ENCODE results near the gene NDUFA6. TPM values are rescaled to one million over a fixed set of nuclear protein-coding genes. Genes with fewer than 3 reads are reported as not detected.
"Not testable (repeated sequence)": the region's sequence is repeated elsewhere in the genome, so short reads cannot be mapped to it uniquely, and the experiment has no call there.

Gene NDUFA6
- polyA plus RNA-seq, 3 donors, result 51.6 to 94.7 (median 94.1) TPM

DNA sequence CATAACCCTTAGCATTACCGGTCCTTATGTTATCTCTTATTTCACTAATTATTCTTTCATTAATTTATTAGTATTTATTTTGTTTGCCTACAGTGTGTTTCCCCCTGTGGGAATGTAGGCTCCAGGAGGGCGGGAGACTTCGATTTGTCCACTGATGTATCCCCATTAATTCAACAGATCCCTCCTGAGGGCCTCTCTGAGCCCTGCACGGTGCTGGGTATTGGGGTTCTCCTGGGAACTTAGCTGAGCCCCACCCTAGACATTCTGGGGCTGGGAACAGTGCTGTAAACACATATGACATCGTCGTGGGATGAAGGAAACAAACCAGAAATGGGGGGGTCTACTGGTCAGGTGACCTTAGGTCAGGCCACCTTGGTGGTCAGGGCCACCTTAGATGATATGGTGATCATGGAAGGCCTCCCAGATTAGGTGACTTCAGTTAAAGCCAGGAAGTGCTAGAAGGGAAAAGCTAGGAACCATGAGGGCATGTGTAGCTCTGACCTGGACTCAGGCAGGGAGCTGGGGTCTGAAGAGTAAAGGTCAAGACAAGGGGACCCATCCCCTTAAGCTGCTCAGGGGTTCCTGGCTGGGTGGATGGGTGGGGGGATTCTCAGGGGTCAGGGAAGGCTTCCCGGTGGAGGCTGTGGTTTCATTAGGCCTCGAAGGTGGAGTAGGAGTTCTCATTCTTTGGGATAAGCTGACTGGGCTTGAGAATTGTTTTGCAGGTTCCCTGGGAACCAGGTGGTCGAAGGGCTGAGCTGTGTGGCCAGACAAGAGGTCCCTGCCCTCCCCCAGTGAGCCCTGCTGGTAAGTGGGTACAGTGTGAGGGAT, 15.5 kb downstream of the NDUFA6 start:
- no peak overlapping the region for H3K27ac ChIP-seq (ENCODE audit: low read depth, low read length)
- WGBS, 3 donors, result 58 to 62% (median 60%) methylated on average over 9 of the region's 9 CpGs

DNA sequence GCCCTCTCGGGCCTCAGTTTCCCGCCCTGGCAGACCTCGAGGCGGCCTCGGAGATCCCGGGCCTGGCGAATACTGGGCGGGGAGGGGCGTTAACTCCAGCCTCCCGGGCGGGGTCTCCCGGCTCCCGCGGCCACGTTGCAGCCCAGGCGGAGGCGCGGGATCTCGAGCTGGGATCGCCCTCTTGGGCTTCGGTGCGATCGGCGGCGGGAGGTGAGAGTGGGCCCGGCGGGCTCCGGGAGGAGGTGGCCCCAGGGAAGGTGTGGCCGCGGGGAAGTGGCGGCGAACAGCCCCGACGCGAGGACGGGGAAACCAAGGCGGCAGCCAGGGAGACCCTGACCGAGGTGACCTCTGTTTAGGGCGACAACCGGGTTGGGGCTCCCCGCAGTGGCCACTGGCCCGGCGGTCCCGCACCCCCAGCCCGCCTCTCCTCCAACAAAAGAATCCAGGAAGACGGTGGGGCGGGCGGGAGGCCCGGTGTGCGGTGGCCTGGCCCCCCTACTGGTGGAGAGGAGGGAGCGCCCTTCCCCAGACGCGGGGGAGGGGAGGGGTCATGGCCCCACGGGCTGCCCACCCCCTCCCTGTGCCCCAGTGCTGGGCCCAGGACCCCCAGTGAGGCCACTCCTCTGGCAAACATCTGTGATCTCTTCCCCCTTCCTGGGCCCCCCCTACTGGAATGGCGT, 16.3 kb downstream of the NDUFA6 start, which contains the start of gene PHETA2:
Gene PHETA2, plus strand, starts transcription at position 117 of the 680 bp plus-strand sequence. CDS start 3,046 bp downstream, outside the sequence.
- WGBS, 3 donors, result 0 to 1% (median 1%) methylated on average over 46 to 55 of the region's 55 CpGs
- H3K27ac ChIP-seq (ENCODE audit: low read depth, low read length), result no peak within 1 kb of the TSS

DNA sequence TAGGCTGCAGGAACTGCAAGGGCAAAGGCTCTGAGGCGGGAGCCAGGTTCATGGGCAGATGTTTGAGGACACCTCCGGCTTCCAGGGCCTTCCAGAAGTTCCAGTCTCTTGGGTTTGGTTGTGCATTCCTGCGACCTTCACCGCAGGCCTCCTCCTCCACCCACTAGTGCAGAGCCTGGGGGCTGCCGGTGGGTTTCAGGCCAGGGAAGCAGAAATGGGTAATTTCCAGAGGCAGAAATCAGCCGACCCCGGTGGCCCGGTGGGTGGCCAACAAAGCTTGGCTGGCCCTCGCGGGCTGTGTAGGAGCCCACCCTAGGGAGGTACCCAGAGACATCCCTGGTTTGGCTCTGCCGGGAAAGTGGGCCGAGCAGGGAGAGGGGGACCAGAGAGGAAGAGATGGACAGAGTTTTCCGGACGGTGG, 16.9 kb downstream of the NDUFA6 start:
- H3K27ac ChIP-seq (ENCODE audit: low read depth, low read length), result no peak overlapping the region
- WGBS, 3 donors, result 59 to 66% (median 60%) methylated on average over 12 to 14 of the region's 14 CpGs

DNA sequence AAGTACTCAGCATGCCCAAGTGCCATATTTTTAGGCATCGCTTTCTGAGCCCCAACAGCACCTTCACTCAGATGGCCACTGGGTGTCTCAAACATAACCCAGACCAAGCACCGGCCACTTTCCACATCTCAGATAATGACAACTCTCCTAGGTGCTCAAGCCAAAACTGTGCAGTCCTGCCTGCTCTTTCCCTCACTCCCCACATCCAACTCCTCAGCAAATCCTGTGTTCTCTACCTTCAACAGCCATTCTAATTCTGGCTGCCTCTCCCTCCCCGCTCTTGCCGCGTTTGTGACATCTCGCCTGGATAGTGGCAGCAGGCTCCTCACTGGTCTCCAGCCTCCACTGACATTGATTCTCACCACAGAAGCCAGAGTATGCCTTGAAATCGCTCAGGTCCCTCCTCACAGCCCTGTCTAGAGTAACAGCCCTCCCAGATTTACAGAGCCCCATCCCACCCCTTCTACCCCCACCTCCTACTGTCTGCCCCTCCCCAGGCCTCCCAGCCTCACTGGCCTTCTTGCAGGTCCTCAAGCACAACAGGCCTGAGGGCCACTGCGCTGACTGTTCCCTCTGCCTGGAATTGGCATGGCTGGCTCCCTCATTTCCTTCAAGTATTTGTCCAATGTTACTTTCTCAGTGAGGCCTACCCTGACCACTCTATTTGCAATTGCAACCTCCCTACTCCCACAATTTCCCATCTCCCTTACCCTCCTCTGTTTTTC, 17.8 kb downstream of the NDUFA6 start:
- no peak overlapping the region for H3K27ac ChIP-seq (ENCODE audit: low read depth, low read length)
- WGBS, 3 donors, result 81 to 95% (median 93%) methylated on average over 8 of the region's 8 CpGs

DNA sequence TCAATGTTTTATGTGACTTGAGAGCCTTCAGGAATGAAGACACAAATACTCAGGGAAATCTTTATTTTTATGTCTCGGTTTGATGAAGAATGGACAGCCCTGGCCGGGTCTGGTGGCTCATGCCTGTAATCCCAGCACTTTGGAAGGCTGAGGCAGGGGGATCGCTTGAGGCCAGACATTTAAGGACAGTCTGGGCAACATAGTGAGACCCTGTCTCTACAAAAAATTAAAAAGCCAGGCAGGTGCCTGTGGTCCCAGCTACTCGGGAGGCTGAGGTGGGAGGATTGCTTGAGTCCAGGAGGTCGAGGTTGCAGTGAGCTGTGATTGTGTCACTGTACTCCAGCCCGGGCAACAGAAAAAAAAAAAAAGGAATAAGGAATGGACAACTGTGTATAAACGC, 19.1 kb downstream of the NDUFA6 start:
- H3K27ac ChIP-seq (ENCODE audit: low read depth, low read length), result not testable (repeated sequence)
- WGBS, 3 donors, result 63 to 75% (median 75%) methylated on average over 7 of the region's 7 CpGs

DNA sequence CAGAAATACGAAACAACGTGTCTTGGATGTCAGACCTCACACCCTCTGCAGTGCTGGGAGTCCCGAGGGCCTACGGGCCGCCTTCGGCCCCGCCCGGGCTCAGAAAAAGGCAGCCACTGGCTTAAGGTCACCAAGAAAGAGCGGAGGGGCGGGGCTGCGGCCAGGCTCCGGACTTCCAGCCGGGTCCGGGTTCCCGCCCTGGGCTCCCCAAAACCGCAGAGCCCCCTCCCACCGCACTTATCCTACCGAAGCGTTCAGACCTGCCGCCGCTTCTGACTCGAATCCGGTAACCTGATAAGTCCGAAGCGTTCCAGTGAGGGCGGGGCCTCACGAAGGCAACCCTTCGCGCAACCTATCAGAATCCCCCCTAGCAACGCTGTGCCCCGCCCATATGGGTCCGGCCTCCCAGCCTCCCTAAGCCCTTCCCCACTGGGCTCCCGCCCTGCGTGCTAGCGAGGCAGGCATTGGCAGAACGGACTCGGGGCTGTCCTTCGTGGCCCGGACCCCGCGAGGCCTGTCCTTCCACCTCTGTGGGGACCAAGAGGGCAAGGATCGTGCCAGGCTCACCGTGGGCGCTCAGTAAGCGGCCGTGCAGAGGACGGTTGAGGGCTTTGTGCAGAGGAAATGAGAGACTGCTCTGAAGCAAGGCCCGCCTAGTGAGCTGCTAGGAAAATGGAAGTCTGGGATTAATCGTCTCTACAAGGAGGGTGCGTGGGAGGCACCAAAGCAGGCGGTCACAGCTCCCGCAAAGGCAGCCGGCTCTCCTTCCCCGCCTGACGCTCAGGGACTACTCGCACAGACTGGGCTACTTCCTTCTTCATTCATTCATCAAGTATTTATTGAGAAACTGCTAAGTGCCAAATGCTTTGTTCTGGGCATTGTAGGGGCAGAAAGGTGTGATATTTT, 19.8 kb downstream of the NDUFA6 start, which contains the start of gene NAGA:
Gene NAGA, minus strand, starts transcription at position 296 of the 906 bp plus-strand sequence. CDS start 515 bp downstream, outside the sequence.
- no peak within 1 kb of the TSS for H3K27ac ChIP-seq (ENCODE audit: low read depth, low read length)
- 0 to 1% (median 0%) methylated on average over 51 to 56 of the region's 56 CpGs for WGBS, 3 donors

DNA sequence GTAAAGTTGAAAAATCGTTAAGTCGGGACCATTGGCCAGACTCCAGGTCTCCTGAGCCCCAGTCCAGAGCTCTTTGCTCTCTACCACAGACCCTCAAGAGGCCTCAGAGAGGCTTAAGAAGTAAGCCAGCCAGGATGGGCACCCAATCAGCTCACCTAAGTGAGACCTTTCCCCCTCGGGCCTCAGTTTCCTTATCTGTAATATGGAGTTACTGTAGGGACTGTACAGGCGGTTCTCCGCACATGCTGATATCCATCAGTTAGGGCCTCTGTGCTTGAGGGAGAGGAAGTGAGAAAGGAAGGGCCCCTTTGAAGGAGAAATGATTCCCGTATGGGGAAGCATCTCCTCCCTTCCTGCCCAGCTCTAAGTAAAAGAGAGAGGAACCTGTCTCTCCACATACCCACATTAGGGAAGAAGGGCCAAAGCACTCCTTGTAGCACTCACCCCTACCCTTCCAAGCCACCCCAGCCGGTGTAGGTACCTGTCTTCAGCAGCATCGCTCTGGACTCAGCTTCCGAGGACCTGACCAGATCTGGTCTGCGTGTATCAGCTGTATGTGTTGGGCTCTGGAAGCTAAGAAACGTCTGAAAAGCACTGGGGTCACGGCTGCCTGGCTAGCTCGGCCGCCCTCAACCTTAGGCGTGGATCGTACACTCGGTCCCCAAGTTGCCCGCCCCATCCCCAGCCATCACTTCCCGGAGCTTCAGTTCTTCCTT, 20.6 kb downstream of the NDUFA6 start:
- WGBS, 3 donors, result 14 to 30% (median 15%) methylated on average over 19 of the region's 19 CpGs
- no peak overlapping the region for H3K27ac ChIP-seq (ENCODE audit: low read depth, low read length)

DNA sequence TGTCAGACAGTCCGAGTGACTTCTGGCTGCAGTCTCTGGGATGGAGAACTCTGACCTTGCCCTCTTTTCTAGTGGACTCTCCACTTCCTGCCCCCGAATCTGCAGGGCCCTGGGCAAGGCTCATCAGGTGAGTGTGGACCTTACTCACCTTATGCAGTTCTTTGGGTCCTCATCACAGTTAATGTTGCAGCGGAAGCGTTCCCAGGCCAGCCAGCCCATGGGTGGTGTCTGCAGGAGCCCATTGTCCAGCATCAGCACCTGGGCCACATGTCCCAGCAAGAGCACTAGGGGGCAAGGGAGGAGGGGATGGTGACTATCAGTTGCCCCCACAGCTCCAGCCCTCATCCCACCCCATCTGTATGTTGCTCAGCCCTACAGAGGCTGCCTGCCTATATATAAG, 22.3 kb downstream of the NDUFA6 start:
- no peak overlapping the region for H3K27ac ChIP-seq (ENCODE audit: low read depth, low read length)
- 91 to 95% (median 93%) methylated on average over 4 of the region's 4 CpGs for WGBS, 3 donors

DNA sequence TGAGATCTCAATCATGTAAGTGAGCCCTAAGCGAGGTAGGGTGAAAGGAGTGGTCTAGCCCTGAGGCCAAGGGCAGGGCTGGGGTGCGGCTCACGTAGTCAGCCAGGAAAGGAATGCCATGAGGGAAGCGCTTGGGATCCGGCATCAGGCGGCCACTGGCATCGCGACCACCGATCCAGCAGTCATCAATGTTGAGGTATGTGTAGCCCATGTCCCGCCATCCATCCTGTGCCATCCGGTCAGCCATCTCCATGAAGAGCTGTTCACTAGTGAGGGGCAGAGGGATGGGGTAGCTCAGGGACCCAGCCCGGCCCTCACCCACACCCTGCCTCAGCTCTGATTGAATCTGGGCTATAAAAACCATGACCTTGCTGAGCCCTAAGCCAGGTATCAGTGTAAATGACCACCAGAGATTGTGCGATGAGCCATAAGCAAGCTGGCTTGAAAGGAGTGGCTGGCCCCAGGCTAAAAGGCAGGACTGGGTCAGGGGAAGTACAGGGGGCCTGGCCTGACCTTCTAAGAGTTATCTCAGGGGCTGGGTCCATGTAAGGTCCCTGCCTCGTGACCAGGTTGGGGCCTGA, 22.8 kb downstream of the NDUFA6 start:
- 91 to 98% (median 97%) methylated on average over 14 of the region's 14 CpGs for WGBS, 3 donors
- H3K27ac ChIP-seq (ENCODE audit: low read depth, low read length), result no peak overlapping the region

DNA sequence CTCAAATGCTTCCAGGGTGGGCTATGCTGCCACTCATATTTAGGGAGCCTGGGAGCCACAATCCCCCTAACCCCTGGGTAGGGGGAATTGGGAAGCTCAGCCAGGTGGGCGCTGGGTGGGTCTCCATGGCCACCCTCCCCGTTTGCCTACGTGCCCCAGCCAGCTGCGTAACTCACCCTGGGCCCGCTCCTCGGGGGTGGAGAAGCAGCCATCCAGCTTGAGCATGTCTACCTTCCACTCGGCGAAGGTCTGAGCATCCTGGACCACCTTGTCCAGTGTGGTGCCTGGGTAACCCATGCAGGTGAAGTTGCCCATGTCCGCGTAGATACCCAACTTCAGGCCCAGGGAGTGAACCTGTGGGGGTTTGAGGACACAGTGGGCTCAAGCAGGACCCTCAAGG, 23.6 kb downstream of the NDUFA6 start:
- no peak overlapping the region for H3K27ac ChIP-seq (ENCODE audit: low read depth, low read length)
- 93 to 97% (median 95%) methylated on average over 10 of the region's 10 CpGs for WGBS, 3 donors

DNA sequence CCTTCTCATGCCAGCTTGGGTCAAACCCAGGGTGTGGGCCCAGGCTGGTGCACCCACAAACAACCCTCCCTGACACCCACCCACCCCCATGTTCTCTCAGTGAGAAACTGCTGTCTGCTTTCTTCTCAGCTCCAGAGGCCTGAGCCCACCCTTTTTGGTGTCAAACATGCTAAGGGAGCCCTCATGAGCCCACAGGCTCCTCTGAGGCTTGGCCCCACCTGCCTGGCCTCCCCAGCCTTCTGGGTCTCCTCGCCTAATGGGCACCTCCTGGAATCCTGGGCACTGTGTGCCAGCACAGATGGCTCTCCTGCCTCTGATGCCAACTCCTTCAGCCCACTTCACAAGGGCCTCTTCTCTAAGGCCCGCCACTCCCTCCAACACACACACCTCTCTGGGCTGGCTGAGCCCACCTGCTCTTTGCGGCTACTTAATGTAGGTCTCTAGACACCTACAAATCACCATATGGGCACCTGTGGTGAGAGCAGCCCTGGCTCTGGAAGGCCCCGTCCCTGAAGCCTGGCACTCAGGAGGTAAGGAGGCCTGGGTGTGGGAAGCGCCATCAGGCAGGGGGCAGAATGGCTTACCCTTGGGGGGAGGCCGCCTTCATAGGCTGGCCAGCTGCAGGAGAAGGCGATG, 24.3 kb downstream of the NDUFA6 start:
- 96 to 97% (median 97%) methylated on average over 7 of the region's 7 CpGs for WGBS, 3 donors

DNA sequence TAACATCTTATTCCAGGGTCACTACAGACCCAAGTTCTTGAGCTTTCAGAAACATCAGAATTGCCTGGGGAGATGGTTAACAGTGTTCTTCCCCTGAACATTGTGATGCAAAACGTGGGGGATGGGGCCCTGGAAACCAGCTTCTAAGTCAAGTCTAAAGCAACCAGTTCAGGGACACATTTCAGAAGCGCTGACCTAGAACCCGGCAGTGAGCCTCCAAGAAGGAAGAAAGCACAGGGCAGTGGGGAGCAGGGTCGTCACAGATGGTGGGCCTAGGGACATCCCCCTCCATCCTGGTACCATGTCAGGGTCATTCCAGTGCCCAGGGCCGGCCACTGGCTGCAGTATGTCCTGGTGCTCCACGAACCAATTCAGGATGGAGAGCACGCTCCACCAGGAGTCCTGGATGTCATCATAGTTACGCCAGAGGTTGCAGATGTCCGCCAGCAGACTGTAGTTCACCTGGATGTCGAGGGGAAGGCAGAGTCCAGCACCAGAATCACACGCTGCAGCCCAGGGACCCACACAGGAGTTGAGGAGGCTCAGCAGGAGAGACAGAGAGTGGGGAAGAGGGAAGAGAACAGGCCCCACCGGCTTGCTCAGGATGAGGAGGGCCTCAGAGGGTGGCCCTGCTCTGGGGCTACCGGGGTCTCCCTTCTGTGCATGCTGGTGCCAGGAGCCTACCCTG, 25.0 kb downstream of the NDUFA6 start:
- H3K27ac ChIP-seq (ENCODE audit: low read depth, low read length), result no peak overlapping the region
- WGBS, 3 donors, result 85 to 89% (median 86%) methylated on average over 13 of the region's 13 CpGs

More for the DNA sequence above, 24.3 kb downstream of the NDUFA6 start:
- no peak overlapping the region for H3K27ac ChIP-seq (ENCODE audit: low read depth, low read length)

DNA sequence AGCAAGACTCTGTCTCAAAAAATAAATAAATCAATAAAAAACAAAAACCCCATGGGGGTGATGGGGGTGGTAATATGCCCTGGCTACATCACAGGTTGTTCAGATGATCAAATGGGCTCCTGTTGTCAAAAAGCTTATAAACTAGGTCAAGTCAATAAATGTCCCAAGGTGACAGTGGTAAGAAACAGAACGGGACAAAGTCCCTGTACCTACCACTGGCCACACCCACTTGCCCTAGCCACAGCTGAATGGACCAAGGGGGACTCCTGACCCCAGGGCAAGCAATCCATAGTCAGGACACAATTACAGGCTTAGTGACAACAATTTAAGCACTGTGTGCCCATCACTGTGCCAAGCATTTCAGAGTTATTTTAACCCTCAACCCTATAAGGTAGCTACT, 25.9 kb downstream of the NDUFA6 start:
- WGBS, 3 donors, result 39 to 100% (median 88%) methylated on average over 1 of the region's 1 CpG
- H3K27ac ChIP-seq (ENCODE audit: low read depth, low read length), result no peak overlapping the region

DNA sequence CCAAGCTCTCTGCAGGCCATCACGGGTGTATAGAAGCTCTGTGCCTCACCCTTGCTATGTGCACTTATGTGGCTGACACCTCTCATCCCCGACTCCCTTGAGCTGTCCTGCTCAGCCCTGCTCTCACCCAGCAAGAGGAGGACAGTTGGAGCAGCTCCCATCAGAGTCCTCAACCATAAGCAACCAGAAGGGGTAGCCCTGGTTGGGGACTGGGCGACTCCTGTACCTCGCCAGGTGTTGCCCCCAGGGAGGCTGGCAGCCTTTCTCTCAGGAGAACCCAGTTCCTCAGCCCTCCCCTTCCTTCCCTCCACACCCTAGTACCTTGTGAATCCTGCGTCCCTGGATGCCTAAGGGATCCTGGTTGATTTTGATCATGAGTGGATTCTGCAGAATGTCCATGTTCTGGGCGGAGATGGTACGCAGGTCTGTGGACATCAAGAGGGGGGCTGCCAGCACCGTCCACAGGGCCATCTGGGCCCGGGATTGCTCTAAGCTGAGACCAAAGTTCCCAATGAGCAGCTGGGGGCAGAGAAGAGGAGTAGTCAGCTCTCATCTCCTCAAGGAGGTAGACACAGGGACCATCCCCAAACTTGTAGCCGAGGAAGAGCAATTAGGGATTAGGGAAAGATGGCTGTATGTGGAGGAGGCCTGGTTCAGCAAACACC, 27.9 kb downstream of the NDUFA6 start:
- WGBS, 3 donors, result 93 to 97% (median 94%) methylated on average over 10 of the region's 10 CpGs

DNA sequence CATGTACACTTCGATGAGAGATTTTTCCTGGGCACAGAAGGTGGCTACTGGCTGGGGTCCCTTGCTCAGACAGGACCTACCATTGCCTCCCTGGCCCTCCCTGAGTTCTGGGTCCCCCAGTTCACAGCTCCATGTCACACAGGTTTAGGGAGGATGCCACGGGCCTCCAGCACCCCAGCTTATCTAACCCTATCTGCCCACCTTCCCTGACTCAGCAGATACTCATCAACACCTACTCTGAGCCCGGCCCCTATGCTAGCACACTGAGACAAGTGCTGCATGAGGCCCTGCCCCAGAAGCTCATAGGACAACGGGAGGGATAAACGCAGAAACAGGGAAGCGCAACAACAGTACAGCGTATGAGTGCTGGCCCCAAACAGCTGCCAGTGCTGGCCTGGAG, 29.5 kb downstream of the NDUFA6 start:
- no peak overlapping the region for H3K27ac ChIP-seq (ENCODE audit: low read depth, low read length)
- 95 to 96% (median 95%) methylated on average over 7 of the region's 7 CpGs for WGBS, 3 donors

More for the DNA sequence above, 27.9 kb downstream of the NDUFA6 start:
- no peak overlapping the region for H3K27ac ChIP-seq (ENCODE audit: low read depth, low read length)
